Measurements from ENCODE around the gene CEMP1.
A peak's percentile ranks its signal among the peaks of the same experiment; 100 is the strongest.
"Not testable (repeated sequence)": the region's sequence is repeated elsewhere in the genome, so short reads cannot be mapped to it uniquely, and the experiment has no call there.

DNA sequence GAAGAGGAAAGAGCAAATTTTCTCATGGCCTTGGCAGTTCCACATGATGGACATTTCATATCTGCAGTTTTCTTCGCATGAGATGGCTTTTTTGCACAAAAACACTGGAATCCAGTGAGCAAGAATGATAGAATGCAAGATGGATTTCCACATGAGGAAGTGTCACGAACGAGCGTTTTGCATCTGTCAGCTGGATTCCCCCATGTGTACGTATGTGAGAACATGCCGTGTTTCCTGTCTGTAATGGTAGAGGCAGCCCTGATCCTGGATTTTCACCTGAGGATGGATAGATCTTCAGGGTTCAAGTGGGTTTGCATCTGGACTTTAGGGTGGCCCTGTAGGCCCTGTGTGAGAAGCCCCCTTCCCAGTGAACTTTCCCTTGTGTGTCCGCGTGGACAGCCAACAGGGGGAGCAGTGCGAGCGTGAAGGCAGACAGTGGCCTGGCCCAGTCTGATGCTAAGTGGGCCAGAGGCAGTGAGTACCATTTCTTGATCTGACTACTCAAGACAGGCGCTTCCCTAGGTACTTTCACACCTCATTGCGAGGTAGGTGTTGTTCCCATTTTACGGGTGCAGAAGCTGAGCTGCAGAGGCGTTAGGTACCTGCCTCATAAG, 8.7 kb upstream of the CEMP1 start:
- TF ChIP-seq, protein P1, sequence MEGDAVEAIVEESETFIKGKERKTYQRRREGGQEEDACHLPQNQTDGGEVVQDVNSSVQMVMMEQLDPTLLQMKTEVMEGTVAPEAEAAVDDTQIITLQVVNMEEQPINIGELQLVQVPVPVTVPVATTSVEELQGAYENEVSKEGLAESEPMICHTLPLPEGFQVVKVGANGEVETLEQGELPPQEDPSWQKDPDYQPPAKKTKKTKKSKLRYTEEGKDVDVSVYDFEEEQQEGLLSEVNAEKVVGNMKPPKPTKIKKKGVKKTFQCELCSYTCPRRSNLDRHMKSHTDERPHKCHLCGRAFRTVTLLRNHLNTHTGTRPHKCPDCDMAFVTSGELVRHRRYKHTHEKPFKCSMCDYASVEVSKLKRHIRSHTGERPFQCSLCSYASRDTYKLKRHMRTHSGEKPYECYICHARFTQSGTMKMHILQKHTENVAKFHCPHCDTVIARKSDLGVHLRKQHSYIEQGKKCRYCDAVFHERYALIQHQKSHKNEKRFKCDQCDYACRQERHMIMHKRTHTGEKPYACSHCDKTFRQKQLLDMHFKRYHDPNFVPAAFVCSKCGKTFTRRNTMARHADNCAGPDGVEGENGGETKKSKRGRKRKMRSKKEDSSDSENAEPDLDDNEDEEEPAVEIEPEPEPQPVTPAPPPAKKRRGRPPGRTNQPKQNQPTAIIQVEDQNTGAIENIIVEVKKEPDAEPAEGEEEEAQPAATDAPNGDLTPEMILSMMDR (IDR thresholded peaks at IDR 0.05), result peak; percentile 54
- not testable (repeated sequence) for TF ChIP-seq EZH2 (IDR thresholded peaks at IDR 0.05)

Data from neural progenitor cell (in vitro differentiated cells).